ENCODE results near the gene DRICH1. TPM values are rescaled to one million over a fixed set of nuclear protein-coding genes. Genes with fewer than 3 reads are reported as not detected.

DRICH1 gene
- total RNA-seq, 4 donors from 2014 or later = 2.2 TPM; not detected in 3

GRCh38 chr22:23571486-23571885 lies 60.6 kb downstream of the DRICH1 start:
- ATAC-seq = no peak
- Histone ChIP-seq H3K36me3 (no peaks in the 10 kb centered on the region), H3K27me3 (peaks cover 12% of the 10 kb centered on the region), H3K4me1 (peaks cover 0 to 3% (median under 1%) of the 10 kb centered on the region in 3 donors), H3K27ac (no peak overlapping the region), H3K4me3 (no peak overlapping the region), H3K9me3 (no peaks in the 10 kb centered on the region)
- WGBS, 2 donors (ENCODE audit: low coverage in 1 of 2) = 65 to 83% methylated on average over 3 of the region's 4 CpGs
- no peak for TF ChIP-seq POLR2AphosphoS5 (IDR thresholded peaks at IDR 0.05)
- no peak for TF ChIP-seq POLR2A (IDR thresholded peaks at IDR 0.05)
- TF ChIP-seq EP300 (IDR thresholded peaks at IDR 0.05) = no peak
- TF ChIP-seq CTCF (IDR thresholded peaks at IDR 0.05) = no peak

DNA sequence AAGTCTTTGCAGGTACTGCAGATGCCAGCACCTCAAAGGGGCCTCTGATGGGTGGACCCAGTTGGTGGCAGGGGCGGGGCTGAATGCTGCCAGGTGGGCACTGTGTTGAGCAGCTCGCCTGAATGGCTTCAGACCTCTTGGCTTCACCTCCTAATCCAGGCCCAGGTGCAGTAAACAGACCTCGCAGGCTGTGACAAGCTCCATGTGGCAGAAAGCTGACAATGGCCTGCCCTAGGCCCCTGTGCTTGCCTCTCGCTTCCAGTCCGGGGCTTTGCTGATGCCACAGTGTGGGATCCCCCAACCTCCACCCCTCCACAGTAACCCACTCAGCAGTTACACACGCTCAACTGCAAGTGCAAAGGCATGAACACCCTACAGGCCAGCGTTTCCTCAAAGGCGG lies 61.4 kb downstream of the DRICH1 start:
- Histone ChIP-seq H3K4me3 (no peak overlapping the region), H3K27me3 (peaks cover 17% of the 10 kb centered on the region), H3K9me3 (no peaks in the 10 kb centered on the region), H3K4me1 (peaks cover 0 to 11% (median 8%) of the 10 kb centered on the region in 3 donors), H3K27ac (no peak overlapping the region), H3K36me3 (no peaks in the 10 kb centered on the region)
- 90% methylated on average over 3 of the region's 8 CpGs; no CpG with 5 or more reads in 1 of the 2 donors for WGBS, 2 donors (ENCODE audit: low coverage in 1 of 2)
- TF ChIP-seq EP300 (IDR thresholded peaks at IDR 0.05) (no peak), POLR2AphosphoS5 (IDR thresholded peaks at IDR 0.05) (no peak), POLR2A (IDR thresholded peaks at IDR 0.05) (no peak), CTCF (IDR thresholded peaks at IDR 0.05) (no peak)
- no peak for ATAC-seq

- WGBS, 2 donors (ENCODE audit: low coverage in 1 of 2) = 89% methylated on average over 1 of the region's 10 CpGs; no CpG with 5 or more reads in 1 of the 2 donors
- TF ChIP-seq POLR2A (IDR thresholded peaks at IDR 0.05) = no peak
- TF ChIP-seq POLR2AphosphoS5 (IDR thresholded peaks at IDR 0.05) = no peak
- TF ChIP-seq EP300 (IDR thresholded peaks at IDR 0.05) = no peak
- TF ChIP-seq CTCF (IDR thresholded peaks at IDR 0.05) = no peak
- Histone ChIP-seq H3K4me3 (no peak overlapping the region), H3K27me3 (peaks cover 25% of the 10 kb centered on the region), H3K27ac (no peak overlapping the region), H3K9me3 (no peaks in the 10 kb centered on the region), H3K4me1 (peaks cover 0 to 18% (median 12%) of the 10 kb centered on the region in 3 donors), H3K36me3 (no peaks in the 10 kb centered on the region)
- ATAC-seq = no peak
These were observed 62.4 kb downstream of the DRICH1 start for GRCh38 chr22:23569716-23570115.

DNA sequence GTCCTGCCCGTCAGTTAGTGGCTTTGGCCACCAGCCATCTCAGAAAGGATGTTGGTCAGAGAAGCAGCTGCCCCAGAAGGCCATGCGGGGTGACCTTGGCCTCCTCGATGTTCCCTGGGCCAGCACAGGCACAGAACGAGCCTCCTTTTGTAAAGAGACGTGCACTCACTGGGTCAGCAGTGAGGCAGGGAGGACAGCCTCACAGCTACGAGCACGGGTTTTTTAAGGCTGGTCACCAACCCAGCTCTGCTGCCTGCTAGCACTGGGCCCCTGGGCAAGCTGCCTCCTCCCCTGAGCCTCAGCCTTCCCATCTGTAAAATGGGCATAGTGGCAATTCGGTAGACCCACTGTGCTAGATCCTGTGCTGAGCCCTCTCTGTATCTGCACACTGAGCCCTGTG lies 62.8 kb downstream of the DRICH1 start:
- Histone ChIP-seq H3K4me1 (peaks cover 0 to 18% (median 12%) of the 10 kb centered on the region in 3 donors), H3K4me3 (no peak overlapping the region), H3K27me3 (peaks cover 29% of the 10 kb centered on the region), H3K27ac (no peak overlapping the region), H3K36me3 (no peaks in the 10 kb centered on the region), H3K9me3 (no peaks in the 10 kb centered on the region)
- WGBS, 2 donors (ENCODE audit: low coverage in 1 of 2) = 93% methylated on average over 3 of the region's 8 CpGs; no CpG with 5 or more reads in 1 of the 2 donors
- no peak for TF ChIP-seq POLR2AphosphoS5 (IDR thresholded peaks at IDR 0.05)
- ATAC-seq = no peak

DNA sequence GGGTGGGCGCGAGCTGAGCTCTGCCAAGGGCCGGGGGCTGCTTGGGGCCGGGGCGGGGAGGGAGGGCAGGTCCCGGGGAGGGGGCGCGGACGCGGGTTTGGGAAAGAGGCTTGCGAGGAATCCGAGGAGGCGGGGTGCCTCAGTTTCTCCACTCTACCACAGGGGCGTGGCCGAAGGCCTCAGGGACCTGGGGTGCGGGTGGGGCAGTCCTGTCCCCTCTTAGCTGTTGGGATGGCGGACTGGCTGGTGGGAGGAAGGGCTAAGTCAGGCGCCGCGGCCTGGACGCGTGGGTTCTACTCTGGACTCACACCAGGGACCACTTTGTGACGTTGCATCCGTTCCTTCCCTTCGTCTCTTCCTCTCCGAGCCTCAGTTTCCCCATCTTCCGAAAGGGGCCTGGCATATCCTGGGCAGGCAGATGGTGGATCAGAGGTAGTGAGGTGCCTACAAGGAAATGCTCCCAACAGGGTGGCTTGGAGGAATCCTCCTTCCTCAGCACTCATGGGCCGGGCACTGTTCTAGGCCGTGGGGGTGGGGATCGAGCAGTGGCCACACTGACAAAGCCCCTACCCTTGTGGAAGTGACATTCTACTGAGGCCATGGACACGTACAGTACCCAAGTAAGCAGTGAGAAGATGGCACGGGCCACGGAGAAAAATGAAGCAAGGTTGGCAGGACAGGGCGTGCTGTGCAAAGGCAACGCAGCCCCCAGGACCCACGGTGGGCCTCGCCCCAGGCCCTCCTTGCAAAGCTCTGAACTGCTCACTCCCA lies 65.2 kb downstream of the DRICH1 start:
- no peak for ATAC-seq
- Histone ChIP-seq H3K4me3 (peak overlapping the region in 1 of 2 donors; percentile 55), H3K27ac (no peak overlapping the region), H3K9me3 (no peaks in the 10 kb centered on the region), H3K36me3 (no peaks in the 10 kb centered on the region), H3K27me3 (peaks cover 53% of the 10 kb centered on the region), H3K4me1 (peaks cover 0 to 18% (median 12%) of the 10 kb centered on the region in 3 donors)
- no peak for TF ChIP-seq POLR2A (IDR thresholded peaks at IDR 0.05)
- no peak for TF ChIP-seq POLR2AphosphoS5 (IDR thresholded peaks at IDR 0.05)
- no peak for TF ChIP-seq CTCF (IDR thresholded peaks at IDR 0.05)
- TF ChIP-seq EP300 (IDR thresholded peaks at IDR 0.05) = no peak
- 80% methylated on average over 12 of the region's 37 CpGs; no CpG with 5 or more reads in 1 of the 2 donors for WGBS, 2 donors (ENCODE audit: low coverage in 1 of 2)

All from gastroesophageal sphincter (tissue), 4 donors.